ENCODE measurements around the gene ATXN7L1.
"Not testable (repeated sequence)": the region's sequence is repeated elsewhere in the genome, so short reads cannot be mapped to it uniquely, and the experiment has no call there.

ATXN7L1 gene

DNA sequence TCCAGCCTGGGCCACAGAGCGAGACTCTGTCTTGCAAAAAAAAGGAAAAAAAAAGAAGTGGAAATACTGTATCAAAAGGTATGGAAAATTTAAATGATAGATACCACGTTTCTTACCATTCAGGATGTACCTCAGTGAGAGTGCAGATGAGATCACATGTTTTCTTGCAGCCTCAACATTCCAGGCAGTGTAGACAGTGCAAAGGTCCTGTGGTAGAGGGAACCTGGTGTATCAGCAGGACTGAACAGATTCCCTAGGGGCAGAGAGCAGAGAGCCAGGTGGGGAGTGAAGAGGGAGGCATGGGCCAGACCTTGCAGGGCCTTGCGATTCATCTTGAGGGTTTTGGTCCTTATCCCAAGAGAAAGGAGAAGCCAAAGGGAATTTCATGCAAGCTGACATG lies 17.7 kb upstream of the ATXN7L1 start:
- DNase-seq, result no peak
- intact Hi-C loops (cut with DNase I), result no loop called here

DNA sequence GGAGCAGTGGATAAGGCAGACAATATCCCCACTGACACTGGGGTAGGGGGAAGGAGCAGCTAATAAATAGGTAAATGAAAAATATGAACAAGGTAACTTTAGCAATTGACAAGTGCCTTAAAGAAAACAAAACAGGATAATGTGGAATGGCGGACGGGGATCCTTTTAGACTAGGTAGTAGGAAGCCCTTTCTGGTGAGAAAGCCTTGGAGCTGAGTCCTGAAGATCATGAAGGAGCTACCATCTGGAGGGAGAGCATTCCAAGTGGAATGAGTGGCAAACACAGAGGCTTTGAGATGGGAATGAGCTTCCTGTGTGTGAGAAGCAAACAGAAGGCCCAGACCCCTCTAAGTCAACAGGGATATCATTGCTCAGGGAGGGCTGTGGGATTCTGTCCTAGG lies 16.0 kb upstream of the ATXN7L1 start:
- intact Hi-C loops (cut with DNase I), result no loop called here

DNA sequence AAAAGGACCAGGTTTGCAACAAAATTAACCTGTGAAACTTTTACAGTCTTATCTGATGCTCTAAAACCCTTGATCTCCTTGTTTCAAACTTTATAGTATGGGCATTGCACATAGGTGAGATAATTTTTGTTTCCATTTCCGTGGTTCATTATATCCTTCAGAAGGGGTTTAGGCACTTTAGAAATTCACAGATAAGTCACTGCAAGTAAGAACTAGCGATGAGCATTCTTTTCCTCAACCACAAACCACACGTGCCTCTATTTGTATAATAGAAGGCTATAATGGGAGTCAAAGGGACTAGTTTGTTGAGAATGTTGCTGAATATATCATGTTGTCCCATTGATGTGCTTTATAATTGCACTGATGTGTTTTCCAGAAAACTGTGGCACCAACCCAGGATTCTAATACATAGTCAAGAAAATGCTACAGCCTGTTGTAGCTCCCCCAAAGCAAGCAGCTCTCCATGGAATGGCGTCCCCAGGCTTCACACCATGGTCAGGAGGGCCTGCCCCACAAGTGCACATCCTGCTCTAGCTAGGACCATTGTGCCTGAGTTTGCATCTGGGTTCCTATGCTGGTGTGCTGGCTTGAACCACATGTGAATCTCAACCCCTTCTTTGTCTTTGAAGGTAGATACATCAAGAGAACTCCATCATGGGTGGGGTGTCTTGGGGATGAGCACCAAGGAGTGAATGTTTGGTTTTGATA lies 14.0 kb upstream of the ATXN7L1 start:
- DNase-seq, result no peak
- intact Hi-C loops (cut with DNase I), result no loop called here

More for the DNA sequence above, 16.0 kb upstream of the ATXN7L1 start:
- DNase-seq, result no peak

DNA sequence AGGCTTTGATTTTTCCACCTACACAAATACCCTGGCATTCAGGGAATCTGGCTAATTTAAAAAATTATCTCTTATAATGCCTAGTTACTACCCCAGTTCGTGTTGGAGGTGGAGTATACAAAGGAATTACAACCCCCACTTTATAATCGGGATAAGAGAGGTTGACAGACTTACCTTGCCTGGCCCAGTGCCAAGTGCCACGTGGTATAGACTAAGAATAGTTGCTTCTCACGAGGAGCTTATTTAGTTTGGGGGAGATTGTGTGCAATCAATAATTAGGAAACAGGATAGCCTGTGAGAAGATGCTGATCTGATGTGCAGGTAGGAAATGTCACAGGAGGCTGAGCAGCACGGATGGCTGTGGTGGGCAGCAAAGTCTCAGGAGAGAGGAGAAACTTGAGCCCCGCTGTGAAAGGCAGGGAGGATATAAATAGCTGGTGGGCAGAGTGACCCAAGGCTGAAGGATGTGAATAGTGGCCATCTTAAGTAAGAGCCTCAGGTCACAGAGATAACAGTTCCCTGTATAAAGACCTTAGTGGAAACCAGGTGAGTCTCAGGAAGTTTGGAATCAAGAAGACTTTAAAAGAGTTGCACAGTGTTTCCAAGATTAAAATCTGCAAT lies 11.3 kb upstream of the ATXN7L1 start:
- intact Hi-C loops (cut with DNase I), result no loop called here
- DNase-seq, result no peak

DNA sequence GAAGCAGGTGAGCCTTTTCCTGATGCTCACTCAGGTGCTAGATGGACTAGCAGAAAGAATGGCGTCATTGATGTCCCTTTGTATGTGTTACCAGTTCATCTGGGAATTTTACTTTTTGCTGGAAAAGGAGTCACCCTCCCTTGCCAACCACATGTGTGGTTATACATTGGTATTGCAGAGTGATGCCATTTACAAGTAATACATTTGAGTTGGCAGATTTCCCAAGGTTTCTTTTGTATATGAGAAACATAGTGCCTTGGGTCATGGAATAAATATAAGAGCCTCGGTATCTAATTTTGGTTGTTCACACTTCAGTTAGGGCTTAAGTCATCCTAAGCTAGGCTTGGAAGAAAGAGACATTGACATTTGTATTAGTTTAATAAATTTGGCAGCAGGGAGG lies 10.4 kb upstream of the ATXN7L1 start:
- DNase-seq, result no peak
- intact Hi-C loops (cut with DNase I), result no loop called here

DNA sequence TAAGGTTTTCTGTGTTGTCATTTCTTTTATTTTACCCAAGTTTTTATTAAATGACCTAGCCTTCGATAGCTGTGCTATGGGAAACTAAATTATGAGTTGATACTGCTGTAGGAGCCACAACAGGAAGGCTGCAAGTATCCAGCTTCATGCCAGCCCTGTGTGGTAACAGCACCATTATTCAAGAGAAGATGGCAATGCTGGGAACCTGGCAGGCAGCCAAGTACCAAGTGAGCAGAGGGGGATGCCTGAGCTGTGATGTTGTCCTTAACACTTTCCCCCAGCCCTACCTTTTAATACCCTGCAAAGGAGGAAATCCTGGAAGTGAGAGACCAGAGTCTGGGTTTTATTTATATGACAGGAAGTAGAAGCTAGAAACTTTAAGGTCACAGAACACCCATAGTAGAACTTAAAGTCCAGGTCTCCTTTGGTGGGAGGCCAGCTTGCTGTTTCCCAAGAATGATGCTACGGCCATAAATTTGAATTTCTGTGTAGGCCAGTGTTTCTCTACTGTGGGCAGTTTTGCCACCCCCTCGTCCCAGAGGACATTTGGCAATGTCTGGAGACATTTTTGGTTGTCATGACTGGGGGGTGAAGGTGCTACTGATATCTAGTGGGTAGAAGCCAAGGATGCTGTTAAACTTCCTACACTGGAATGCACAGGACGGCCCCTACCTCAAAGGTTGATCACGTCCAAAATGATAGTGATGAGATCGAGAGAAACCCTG lies 9.2 kb upstream of the ATXN7L1 start:
- intact Hi-C loops (cut with DNase I), result no loop called here
- DNase-seq, result peak in 2 of 10 donors; percentile 30 to 36

DNA sequence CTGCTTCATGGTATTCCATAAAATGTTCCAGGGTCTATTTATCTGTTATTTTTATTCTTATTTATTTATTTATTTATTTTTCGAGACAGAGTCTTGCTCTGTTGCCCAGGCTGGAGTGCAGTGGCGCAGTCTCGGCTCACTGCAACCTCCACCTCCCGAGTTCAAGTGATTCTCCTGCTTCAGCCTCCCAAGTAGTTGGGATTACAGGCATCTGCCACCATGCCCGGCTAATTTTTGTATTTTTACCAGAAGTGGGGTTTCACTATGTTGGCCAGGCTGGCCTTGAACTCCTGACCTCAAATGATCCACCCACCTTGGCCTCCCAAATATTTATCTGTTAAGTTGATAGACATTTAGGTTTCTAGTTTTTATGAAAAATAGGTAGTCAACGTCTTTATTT lies 6.8 kb upstream of the ATXN7L1 start:
- DNase-seq; intact Hi-C loops (cut with DNase I): not testable (repeated sequence)

DNA sequence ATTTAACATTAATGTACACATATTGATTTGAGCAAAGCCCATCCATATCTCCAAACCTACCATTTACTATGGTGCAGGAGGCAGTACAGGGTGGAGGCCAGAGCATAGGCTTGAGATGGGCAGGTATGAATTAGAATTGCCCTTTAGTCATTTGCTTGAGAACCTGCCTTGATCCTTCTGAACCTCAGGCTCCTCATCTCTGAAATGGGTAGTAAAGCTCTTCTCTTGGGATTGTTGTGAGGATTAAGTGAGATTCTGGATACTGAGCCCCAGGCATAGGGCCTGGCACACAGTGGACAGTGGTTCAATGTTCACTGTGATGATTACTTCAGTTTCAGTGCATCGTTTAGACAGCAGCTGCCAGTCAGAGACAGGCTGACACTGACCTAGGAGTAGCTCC lies 5.0 kb upstream of the ATXN7L1 start:
- DNase-seq, result no peak
- intact Hi-C loops (cut with DNase I), result no loop called here

DNA sequence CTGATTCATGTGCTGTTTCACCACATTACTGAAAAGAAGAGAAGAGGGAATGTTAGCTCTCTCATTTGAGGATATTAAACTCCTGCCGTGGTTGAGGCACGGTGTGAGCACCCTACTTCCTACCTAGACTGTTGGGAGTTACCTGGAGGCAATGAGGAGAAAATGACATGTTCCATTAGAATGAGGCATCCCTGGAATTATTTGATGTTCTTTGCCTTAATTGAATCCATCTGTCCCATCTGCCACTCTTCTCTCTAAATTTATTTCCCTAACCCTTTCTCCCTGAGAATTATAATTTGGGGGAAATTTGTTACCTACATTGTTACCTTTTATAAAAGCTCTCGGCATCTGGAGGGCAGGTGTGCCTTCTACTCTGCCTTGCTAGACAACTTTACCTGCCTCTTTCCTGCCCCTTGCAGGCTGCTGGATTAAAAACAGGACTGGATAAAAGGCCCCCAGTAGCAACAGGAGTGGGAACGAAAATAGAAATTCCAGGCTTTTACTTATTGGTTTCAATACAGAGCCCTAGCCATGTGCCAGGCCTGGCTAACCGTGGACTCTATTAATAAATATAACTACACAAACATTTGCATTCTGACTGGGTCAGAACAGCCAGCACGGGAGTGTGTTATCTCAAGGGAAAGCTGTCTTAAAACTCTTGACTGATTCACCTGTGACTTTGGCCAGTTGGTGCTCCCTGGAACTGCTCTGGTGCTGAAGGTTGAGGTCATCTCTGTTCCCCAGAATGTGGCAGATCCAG lies 4.4 kb upstream of the ATXN7L1 start:
- DNase-seq, result no peak
- intact Hi-C loops (cut with DNase I), result no loop called here

DNA sequence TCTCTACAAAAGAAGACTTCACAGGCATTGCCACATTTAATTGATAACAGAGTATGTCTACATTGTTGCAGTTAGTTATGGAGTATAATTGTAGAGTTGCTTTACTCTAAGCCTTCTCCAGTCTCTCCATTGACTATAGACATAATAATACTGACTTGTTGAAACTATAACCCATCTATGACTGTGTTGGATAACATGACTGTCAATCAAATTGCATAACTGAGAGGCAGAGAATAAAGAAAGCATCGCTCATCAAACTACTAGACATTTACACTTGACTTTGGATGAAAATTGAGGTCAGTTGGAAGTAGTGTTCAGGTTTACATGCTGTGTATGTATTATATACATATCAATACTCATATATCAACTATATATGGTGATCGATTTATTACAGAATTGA lies 3.4 kb upstream of the ATXN7L1 start:
- intact Hi-C loops (cut with DNase I), result loop anchor here (5.0 to 10.0 kb wide), 4 partner anchors 115 to 405 kb away; partner anchors contain the start of gene NAMPT
- DNase-seq, result no peak

DNA sequence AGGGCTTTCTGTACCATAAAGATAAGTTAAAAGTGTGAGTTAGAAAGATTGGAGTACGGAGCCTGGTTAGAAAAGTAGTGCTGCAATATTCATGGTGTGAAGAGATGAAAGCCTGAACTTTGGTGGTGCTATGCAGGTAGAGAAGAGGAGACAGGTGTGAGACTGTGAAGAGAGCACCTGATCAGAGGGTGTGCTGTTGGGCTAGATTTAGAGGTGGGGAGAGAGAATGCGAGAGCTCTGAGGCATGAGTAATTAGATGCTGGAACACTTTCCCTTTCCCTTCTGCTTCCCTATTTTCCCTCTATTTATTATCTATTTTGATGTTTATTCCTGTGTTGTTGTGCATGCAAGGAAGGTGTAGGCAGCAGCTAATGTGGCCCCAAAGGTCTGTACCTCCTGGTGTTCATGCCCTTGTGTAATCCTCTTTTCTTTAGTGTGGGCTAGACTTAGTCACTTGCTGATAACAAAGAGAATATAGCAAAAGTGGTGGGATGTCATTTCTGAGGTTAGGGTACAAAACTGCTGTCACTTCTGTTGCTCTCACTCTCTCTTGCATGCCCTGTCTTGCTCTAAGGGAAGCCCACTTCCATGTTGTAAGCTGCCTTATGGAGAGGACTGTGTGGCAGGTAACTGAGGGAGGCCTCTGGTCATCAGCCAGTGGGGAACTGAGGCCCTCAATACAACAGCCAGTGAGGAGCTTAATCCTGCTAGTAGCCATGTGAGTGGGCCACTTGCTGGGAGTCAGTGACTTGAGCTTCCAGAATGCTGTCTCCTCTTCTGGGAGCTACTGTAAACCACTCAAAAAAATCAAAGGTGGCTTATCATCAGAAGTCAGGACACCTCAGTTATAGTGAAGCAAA lies 2.6 kb upstream of the ATXN7L1 start:
- intact Hi-C loops (cut with DNase I), result loop anchor here (5.0 to 10.0 kb wide), 4 partner anchors 114 to 406 kb away; partner anchors contain the start of gene NAMPT
- no peak for DNase-seq

DNA sequence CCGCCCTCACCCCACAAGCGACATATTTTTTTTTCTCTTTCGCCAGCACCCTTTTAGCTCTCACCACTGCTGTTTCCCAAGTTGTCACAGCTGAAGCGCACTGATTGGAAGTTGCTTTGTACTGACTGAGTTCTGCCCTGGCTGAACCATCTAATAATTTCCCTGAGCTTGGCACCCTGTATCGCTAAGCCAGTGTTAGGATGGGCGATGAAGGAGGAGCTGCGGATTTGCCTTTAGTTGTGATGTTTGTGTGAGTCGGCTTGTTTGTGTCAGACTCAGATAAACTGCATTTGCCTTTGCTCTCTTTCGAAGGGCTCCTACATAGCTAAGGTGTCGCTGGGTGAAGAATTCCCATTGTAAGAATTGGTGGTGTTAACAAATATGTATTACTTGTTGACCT lies 1.3 kb upstream of the ATXN7L1 start:
- DNase-seq, result no peak
- intact Hi-C loops (cut with DNase I), result loop anchor here (5.0 to 10.0 kb wide), 4 partner anchors 113 to 407 kb away; partner anchors contain the start of gene NAMPT

DNA sequence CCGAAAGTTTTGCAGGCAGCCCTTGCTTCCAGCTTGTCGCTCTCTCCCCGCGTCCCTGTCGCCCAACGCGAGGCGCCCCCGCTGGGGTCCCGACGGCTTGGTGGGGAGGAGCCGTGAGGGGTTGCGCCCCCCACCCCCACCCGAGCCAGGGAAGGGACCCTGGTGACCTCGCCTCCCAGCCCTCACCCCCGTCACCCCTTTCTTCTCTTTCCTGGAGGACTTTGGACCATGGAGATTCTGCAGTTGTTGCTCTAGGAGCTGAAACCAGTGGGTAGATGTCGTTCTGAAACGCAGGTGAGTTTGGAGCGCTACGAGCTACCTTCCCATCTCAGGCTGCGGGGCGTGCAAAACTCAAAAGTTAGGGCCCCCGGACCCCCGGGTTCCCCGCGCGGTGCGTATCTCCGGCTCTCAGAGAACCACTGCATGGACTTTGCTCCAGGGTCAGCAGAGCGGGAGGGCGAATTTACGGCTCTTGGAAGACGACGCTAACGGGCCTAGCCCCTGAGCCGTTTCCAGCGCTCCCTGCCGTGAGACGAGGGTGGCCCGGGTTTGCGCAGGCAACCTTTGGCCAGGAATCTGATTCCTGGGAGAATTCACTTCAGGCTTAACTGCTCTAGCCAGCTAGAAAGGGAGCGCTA lies 684 bp upstream of the ATXN7L1 start:
- intact Hi-C loops (cut with DNase I), result loop anchor here (5.0 to 10.0 kb wide), 4 partner anchors 112 to 408 kb away; partner anchors contain the start of gene NAMPT
- peak in 6 of 10 donors; percentile 14 to 83 (median 52) for DNase-seq

DNA sequence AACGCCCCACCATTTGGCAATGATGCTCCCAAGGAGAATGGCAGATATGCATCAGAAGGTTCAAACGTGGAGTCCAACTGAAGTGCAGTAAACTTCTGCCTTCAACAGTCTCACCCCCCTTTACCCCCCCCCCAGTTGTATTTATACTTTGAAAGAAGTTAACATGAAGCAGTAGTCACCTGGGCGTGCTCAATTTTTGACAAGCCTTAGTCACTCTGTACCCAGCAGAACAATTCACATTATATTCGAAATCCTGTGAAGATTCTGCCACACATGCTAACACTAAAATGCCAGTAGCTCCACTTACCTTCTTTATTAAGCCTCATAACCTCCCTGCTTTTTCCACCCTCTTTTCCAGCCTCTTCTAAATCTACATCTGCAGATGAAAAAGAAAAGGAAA lies 894 bp downstream of the ATXN7L1 start:
- no peak for DNase-seq
- intact Hi-C loops (cut with DNase I), result loop anchor here (5.0 to 10.0 kb wide), 4 partner anchors 111 to 409 kb away; partner anchors contain the start of gene NAMPT

DNA sequence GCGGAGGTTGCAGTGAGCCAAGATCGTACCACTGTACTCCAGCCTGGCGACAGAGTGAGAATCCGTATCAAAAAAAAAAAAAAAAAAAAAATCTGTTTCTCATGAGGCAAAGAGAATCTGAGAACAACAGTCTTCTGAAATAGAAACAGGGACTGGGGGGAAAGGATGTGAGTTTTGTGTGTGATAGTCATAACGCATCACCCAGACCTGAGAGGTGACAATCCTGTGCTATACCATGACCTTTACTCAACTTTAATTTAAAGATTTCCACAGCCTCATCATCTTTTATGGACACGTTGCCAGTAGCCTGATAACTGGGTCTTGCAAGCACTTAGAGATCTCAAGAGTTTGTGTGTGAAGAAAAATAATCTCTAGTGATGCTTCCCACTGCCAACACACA lies 2.3 kb downstream of the ATXN7L1 start:
- intact Hi-C loops (cut with DNase I), result loop anchor here (10.0 kb wide), 2 partner anchors 109 to 411 kb away; partner anchors contain the start of gene NAMPT

DNA sequence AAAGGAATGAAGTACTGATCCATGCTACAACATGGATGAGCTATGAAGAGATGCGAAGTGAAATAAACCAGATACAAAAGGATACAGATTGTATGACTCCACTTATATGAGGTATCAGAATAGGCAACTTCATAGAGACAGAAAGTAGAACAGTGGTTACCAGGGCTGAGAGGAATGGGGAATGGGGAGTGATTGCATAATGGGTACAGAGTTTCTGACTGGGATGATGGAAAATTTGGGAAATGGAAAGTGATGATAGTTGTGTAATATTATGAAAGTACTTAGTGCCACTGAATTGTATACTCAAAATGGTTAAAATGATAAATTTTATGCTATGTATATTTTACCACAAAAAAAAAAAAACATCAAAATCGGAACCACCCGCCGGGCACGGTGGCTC lies 3.9 kb downstream of the ATXN7L1 start:
- intact Hi-C loops (cut with DNase I), result loop anchor here (10.0 kb wide), 2 partner anchors 108 to 412 kb away; partner anchors contain the start of gene NAMPT
- no peak for DNase-seq

More for the DNA sequence above, 2.3 kb downstream of the ATXN7L1 start:
- no peak for DNase-seq

DNA sequence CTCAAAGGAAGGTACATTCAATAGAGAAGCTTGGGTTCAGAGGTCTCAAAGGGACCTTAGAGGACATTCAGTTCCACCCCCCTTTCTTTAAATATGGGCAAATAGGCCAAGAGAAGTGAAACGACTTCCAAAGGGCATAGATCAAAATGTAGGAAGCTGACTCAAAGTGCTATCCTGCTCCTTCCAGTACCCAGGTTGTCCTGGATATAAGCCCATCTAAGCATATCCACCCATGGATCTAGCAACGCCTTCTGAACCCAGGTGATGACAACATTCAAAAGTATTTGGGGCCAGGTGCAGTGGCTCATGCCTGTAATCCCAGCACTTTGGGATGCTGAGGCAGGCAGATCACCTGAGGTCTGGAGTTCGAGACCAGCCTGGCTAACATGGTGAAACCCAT lies 5.3 kb downstream of the ATXN7L1 start:
- intact Hi-C loops (cut with DNase I), result loop anchor here (10.0 kb wide), 2 partner anchors 106 to 414 kb away; partner anchors contain the start of gene NAMPT
- DNase-seq, result no peak

DNA sequence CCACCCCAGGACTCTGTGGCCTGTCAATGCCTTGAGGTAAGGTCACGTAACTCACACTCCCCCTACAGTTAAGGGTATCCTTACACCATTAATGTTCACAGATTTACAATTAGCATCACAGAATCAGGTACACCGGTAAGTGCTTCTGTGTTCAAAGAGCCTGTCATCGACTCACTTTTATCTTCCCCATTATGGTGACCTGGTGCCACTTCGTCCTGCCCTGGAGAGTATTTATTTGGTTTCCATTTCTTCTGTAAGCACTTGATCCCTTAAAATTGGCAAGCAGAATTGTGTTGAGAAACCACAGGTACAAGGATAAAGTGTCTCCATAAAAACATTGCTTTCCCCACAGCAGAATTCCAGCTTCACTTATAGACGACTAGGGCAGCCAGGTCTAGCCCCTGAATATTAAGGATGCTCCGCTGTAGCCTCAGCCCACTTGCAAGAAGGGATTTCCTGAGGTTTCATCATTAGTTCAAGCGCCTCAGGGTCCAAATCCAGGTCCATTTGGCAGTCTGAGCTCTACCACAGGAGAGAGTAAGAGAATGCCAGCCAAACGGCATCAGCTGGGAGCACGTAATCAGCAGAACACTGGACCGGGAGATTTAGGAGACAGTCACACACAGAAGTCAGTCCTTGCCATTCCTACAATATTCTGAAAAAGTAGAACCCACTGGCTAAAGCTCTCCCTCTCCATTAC lies 10.1 kb downstream of the ATXN7L1 start:
- intact Hi-C loops (cut with DNase I), result no loop called here
- no peak for DNase-seq

Data from posterior cingulate gyrus (tissue), 11 donors.